ENCODE measurements around the gene GTPBP1. TPM values are rescaled to one million over a fixed set of nuclear protein-coding genes. Genes with fewer than 3 reads are reported as not detected.

The GTPBP1 gene
- total and polyA plus RNA-seq, 2 donors (not counting 3 experiments of a cell fraction or from before 2014, with no cell fraction given) = 29.8 to 50.3 TPM

GRCh38 chr22:38689651-38690050 lies 16.1 kb upstream of the GTPBP1 start:
- POLR2A ChIA-PET = interaction anchor here (0.6 kb wide), 1 partner anchor 735 kb away, joined by 3 read pairs; no protein-coding TSS in a partner anchor
- Histone ChIP-seq H3K4me3 (replicated peaks in 1 of 3; ENCODE audit: insufficient read depth in 1 of 3, low read depth in 1 of 3, low read length in 3 of 3) (no peak overlapping the region), H3K9me1 (replicated peaks; ENCODE audit: control insufficient read depth, extremely low read depth, insufficient read depth, low read length) (no peaks in the 10 kb centered on the region), H3K4me1 (ENCODE audit: control insufficient read depth, extremely low read depth, insufficient read depth, low read length) (peaks cover 13% of the 10 kb centered on the region), H3K79me2 (ENCODE audit: control insufficient read depth, insufficient read depth, low read length) (peaks cover 37% of the 10 kb centered on the region), H2AFZ (ENCODE audit: low read depth, low read length) (no peak overlapping the region), H3K4me2 (ENCODE audit: insufficient read depth, low read length) (no peak overlapping the region), H3K27me3 (ENCODE audit: control insufficient read depth in 2 of 2, insufficient read depth in 2 of 2, low read length in 2 of 2) (no peaks in the 10 kb centered on the region), H3K9ac (replicated peaks; ENCODE audit: extremely low read depth, insufficient read depth, low read length) (no peak overlapping the region), H3K36me3 (ENCODE audit: control insufficient read depth in 2 of 2, extremely low read depth in 1 of 2, insufficient read depth in 2 of 2, low read length in 2 of 2) (peaks cover 18 to 40% of the 10 kb centered on the region in 2 experiments), H3K9me3 (replicated peaks; ENCODE audit: control insufficient read depth, insufficient read depth, low read length) (no peaks in the 10 kb centered on the region), H3K27ac (ENCODE audit: insufficient read depth, low read depth, low read length) (no peak overlapping the region), H4K20me1 (replicated peaks; ENCODE audit: control insufficient read depth, extremely low read depth, insufficient read depth, low read length) (peaks cover 2% of the 10 kb centered on the region)
- no TSS peak for BruUV-seq (replicated peaks)
- dilution Hi-C loops (cut with MboI; ENCODE audit: extremely low pct_ligation_motif_present, low sequenced_read_pairs) = no loop called here
- DNase-seq (ENCODE audit: low read depth, low spot score) = no peak
- TF ChIP-seq JUN (IDR thresholded peaks at IDR 0.05; ENCODE audit: borderline replicate concordance, insufficient read depth, insufficient read length, low read depth) (no peak), MAX (IDR thresholded peaks at IDR 0.05; ENCODE audit: insufficient read depth, insufficient read length) (no peak), GATA2 (IDR thresholded peaks at IDR 0.05; ENCODE audit: insufficient read depth, insufficient read length, low read depth, low read length) (no peak), MYC (IDR thresholded peaks at IDR 0.05; ENCODE audit: low read depth, low read length) (no peak), POLR2A (IDR thresholded peaks at IDR 0.05; ENCODE audit: low read depth, low read length) (no peak), CTCF (IDR thresholded peaks at IDR 0.05; ENCODE audit: extremely low read depth in 1 of 2, insufficient read depth in 1 of 2, low read depth in 1 of 2, low read length in 2 of 2) (no peak), POLR2AphosphoS5 (IDR thresholded peaks at IDR 0.05; ENCODE audit: insufficient read depth, low read depth, low read length) (no peak), FOS (IDR thresholded peaks at IDR 0.05; ENCODE audit: borderline replicate concordance, insufficient read depth, low read length) (no peak), EZH2 (IDR thresholded peaks at IDR 0.05; ENCODE audit: borderline replicate concordance, low read depth, low read length, severe bottlenecking) (no peak)
- FAIRE-seq = no peak
- intact Hi-C loops (cut with micrococcal nuclease) = no loop called here
- CTCF ChIA-PET = no interaction called here
